OCI-LY3 (cell line): Measurements from ENCODE around the gene NKX6-1.

ENCODE experiments used
- H2AFZ ChIP-seq: fragments of 200-600, 300-600 bp; shearing (Covaris generic); 2 replicates; pipeline ENCODE4 v1.6.0; 2014; ENCODE audit warnings: antibody characterized with exemption, low read depth, low read length
- H3K27ac ChIP-seq: fragments of 200-600, 300-600 bp; sonication (generic); 2 replicates; pipeline ENCODE4 v1.5.1; 2014; ENCODE audit warnings: mild to moderate bottlenecking, low read length, moderate library complexity, mixed read lengths
- H3K27me3 ChIP-seq: fragments of 200-600, 300-600 bp; sonication (generic); 2 replicates; pipeline ENCODE4 v1.6.1; 2014; ENCODE audit warnings: low read depth, low read length, mixed read lengths
- H3K36me3 ChIP-seq: fragments of 200-600, 300-600 bp; sonication (generic); replicated peaks from 2 replicates; pipeline ENCODE3; 2014; ENCODE audit warnings: low read depth, low read length, mixed read lengths
- H3K4me1 ChIP-seq: fragments of 300-600, 200-600 bp; sonication (generic); 2 replicates; pipeline ENCODE4 v1.6.1; 2014; ENCODE audit warnings: low read length, mixed read lengths
- H3K4me2 ChIP-seq: fragments of 200-600, 300-600 bp; sonication (generic); 2 replicates; pipeline ENCODE4 v1.6.1; 2014; ENCODE audit warnings: low read length, mixed read lengths
- H3K4me3 ChIP-seq: fragments of 300-600, 200-600 bp; sonication (generic); 2 replicates; pipeline ENCODE4 v1.5.1; 2014; ENCODE audit warnings: antibody characterized with exemption, mild to moderate bottlenecking, low read length, moderate library complexity
- H3K79me2 ChIP-seq: fragments of 300-600, 200-600 bp; shearing (Covaris generic); 2 replicates; pipeline ENCODE4 v1.6.1; 2014; ENCODE audit warnings: mild to moderate bottlenecking, low read length, mixed read lengths
- H3K9ac ChIP-seq: fragments of 300-600, 200-600 bp; shearing (Covaris generic); 2 replicates; pipeline ENCODE4 v1.6.0; 2014; ENCODE audit warnings: mild to moderate bottlenecking, low read length, moderate library complexity
- H3K9me3 ChIP-seq: fragments of 200-600, 300-600 bp; shearing (Covaris generic); 2 replicates; pipeline ENCODE4 v1.6.1; 2014; ENCODE audit warnings: low read length, mixed read lengths; ENCODE audit not compliant: insufficient read depth
- H4K20me1 ChIP-seq: fragments of 200-600, 300-600 bp; sonication (generic); 2 replicates; pipeline ENCODE4 v1.6.1; 2016; ENCODE audit warnings: low read length, mixed read lengths; ENCODE audit not compliant: insufficient read depth
- CTCF ChIP-seq: fragments of 200-600, 300-600 bp; sonication (generic); IDR thresholded peaks from 2 replicates; pipeline ENCODE4 v1.5.1; 2014; ENCODE audit warnings: antibody characterized with exemption, low read length, low read depth
- EZH2phosphoT487 ChIP-seq: fragments of 200-600 bp; shearing (Covaris generic); IDR thresholded peaks from 2 replicates; pipeline ENCODE4 v1.6.1; 2018; ENCODE audit warnings: antibody characterized with exemption, mixed run types, low read depth

The NKX6-1 gene

DNA sequence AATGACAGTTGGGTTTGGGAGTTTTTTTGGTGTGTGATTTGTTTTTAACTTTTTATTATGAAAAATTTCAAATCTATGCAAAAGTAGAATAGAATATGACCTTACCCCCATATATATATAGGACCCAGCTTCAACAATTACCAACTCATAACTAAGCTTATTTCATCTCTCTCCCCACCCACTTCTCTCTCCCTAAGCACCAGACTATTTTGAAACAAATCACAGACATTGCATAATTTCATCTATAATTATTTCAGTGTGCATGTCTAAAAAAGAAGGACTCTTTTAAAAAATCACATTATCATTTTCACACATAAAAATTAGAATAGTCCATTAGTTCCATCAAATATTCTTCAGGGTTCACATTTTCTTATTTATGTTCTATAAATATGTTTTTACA is 28.3 kb upstream of the NKX6-1 start:
- Histone ChIP-seq H3K79me2 (no peaks in the 10 kb centered on the region), H3K9ac (no peak overlapping the region), H3K4me2 (no peak overlapping the region), H3K27ac (no peak overlapping the region), H3K27me3 (peaks cover 5% of the 10 kb centered on the region; the same call in 1 of the 2 replicates), H3K36me3 (no peaks in the 10 kb centered on the region), H3K9me3 (no peaks in the 10 kb centered on the region), H3K4me1 (peaks cover 16% of the 10 kb centered on the region), H2AFZ (no peak overlapping the region), H3K4me3 (no peak overlapping the region), H4K20me1 (no peaks in the 10 kb centered on the region)
- TF ChIP-seq EZH2phosphoT487, result no peak
- no peak for TF ChIP-seq CTCF

- Histone ChIP-seq H4K20me1 (no peaks in the 10 kb centered on the region), H3K9me3 (no peaks in the 10 kb centered on the region), H3K9ac (no peak overlapping the region), H3K4me2 (no peak overlapping the region), H3K79me2 (no peaks in the 10 kb centered on the region), H3K4me1 (peaks cover 7% of the 10 kb centered on the region; the same call in 1 of the 2 replicates), H3K36me3 (no peaks in the 10 kb centered on the region), H3K27me3 (no peaks in the 10 kb centered on the region), H3K27ac (no peak overlapping the region), H2AFZ (no peak overlapping the region), H3K4me3 (no peak overlapping the region)
- TF ChIP-seq CTCF (no peak), EZH2phosphoT487 (no peak)
These were observed 16.0 kb upstream of the NKX6-1 start for GRCh38 chr4:84515075-84515474.

GRCh38 chr4:84512277-84512676 is 13.2 kb upstream of the NKX6-1 start:
- H3K4me2 ChIP-seq, result no peak overlapping the region
- H3K27me3 ChIP-seq, result no peaks in the 10 kb centered on the region
- H3K9me3 ChIP-seq, result no peaks in the 10 kb centered on the region
- H3K4me3 ChIP-seq, result no peak overlapping the region
- H3K4me1 ChIP-seq, result peaks cover 9% of the 10 kb centered on the region; the same call in 1 of the 2 replicates
- H2AFZ ChIP-seq, result no peak overlapping the region
- H3K79me2 ChIP-seq, result no peaks in the 10 kb centered on the region
- TF ChIP-seq CTCF (no peak), EZH2phosphoT487 (no peak)
- no peaks in the 10 kb centered on the region for H4K20me1 ChIP-seq
- H3K9ac ChIP-seq, result no peak overlapping the region
- no peak overlapping the region for H3K27ac ChIP-seq
- no peaks in the 10 kb centered on the region for H3K36me3 ChIP-seq

- no peaks in the 10 kb centered on the region for H3K79me2 ChIP-seq
- H3K27me3 ChIP-seq, result no peaks in the 10 kb centered on the region
- TF ChIP-seq CTCF, result no peak
- no peak for TF ChIP-seq EZH2phosphoT487
- H3K9me3 ChIP-seq, result no peaks in the 10 kb centered on the region
- peaks cover 9% of the 10 kb centered on the region; the same call in 1 of the 2 replicates for H3K4me1 ChIP-seq
- no peak overlapping the region for H3K9ac ChIP-seq
- H3K36me3 ChIP-seq, result no peaks in the 10 kb centered on the region
- H2AFZ ChIP-seq, result peak overlapping the region; percentile 39; the same call in 1 of the 2 replicates
- no peak overlapping the region for H3K27ac ChIP-seq
- H3K4me2 ChIP-seq, result 0 out of 2 replicates have a peak overlapping the region, but pooled peaks have one; percentile 26
- H3K4me3 ChIP-seq, result no peak overlapping the region
- H4K20me1 ChIP-seq, result no peaks in the 10 kb centered on the region
These were observed 12.6 kb upstream of the NKX6-1 start for GRCh38 chr4:84511703-84512102.
